Esophagus squamous epithelium (tissue), 5 donors: Measurements from ENCODE around the gene PAPSS2. TPM values are rescaled to one million over a fixed set of nuclear protein-coding genes. Genes with fewer than 3 reads are reported as not detected.

Experiments used
- DNase-seq: peaks from one replicate; lab custom pipeline; 2025; lab: John Stamatoyannopoulos, UW
- H3K27ac ChIP-seq, 4 donors: fragments of 200-600 bp; sonication (generic); one replicate each; pipeline ENCODE4 v1.5.1; 2016 to 2019; ENCODE audit warnings: mild to moderate bottlenecking in 1 of 4
- H3K27me3 ChIP-seq, 4 donors: fragments of 200-600 bp; sonication (generic); 1 replicate in 3 of 4; 2 replicates in 1 of 4; pipeline versions ENCODE4 v1.5.1 to v1.6.0; 2017 to 2021; ENCODE audit warnings: antibody characterized with exemption in 1 of 4
- H3K36me3 ChIP-seq, 3 donors: fragments of 200-600 bp; sonication (generic); one replicate each; pipeline ENCODE4 v1.5.1; 2016 to 2019
- H3K4me1 ChIP-seq, 3 donors: fragments of 200-600 bp; sonication (generic); one replicate each; pipeline ENCODE4 v1.5.1; 2017 to 2019
- H3K4me3 ChIP-seq, 4 donors: fragments of 200-600 bp; sonication (generic); 1 replicate in 3 of 4; 2 replicates in 1 of 4; pipeline ENCODE4 v1.5.1; 2016 to 2019; ENCODE audit warnings: mild to moderate bottlenecking in 2 of 4, moderate library complexity in 1 of 4
- H3K9me3 ChIP-seq, 3 donors: fragments of 200-600 bp; sonication (generic); one replicate each; pipeline ENCODE4 v1.5.1; 2016 to 2019
- CTCF ChIP-seq, 6 experiments: fragments of 450-650 bp in 4 of 6; fragments of 200-600 bp in 2 of 6; sonication (generic) in 2 of 6; IDR thresholded peaks; one replicate each; pipeline ENCODE4 v1.5.1; 2016 to 2019; ENCODE audit warnings: antibody characterized with exemption in 6 of 6, mild to moderate bottlenecking in 4 of 6, moderate library complexity in 4 of 6
- POLR2A ChIP-seq, 4 donors: fragments of 450-650 bp; IDR thresholded peaks; one replicate each; pipeline ENCODE4 v1.6.1; 2017; ENCODE audit warnings: antibody characterized with exemption in 4 of 4, mild to moderate bottlenecking in 4 of 4, moderate library complexity in 3 of 4
- WGBS, 2 donors: methylation state at CpG; one replicate each; pipeline ENCODE4 v1.1.5; 2018; 5-methylcytosine and 5-hydroxymethylcytosine counted together
- intact Hi-C: fragments of 100-400 bp; cut with DNase I; formaldehyde crosslinking; loops from one replicate; pipeline ENCODE4 v1.15.0; 2022
- total RNA-seq, 4 donors: library from RNA; depleted of rRNA; stranded (reverse); fragments of >200 nt; gene quantifications; one replicate each; pipeline ENCODE4 v1.1.0, GENCODE V29; 2016
- donor health status: DM: yes; HTN: yes; CAD: no.

The PAPSS2 gene
- total RNA-seq, 4 donors from 2014 or later: 1.8 to 13.3 (median 11.0) TPM

GRCh38 chr10:87752566-87752965, 92.9 kb downstream of the PAPSS2 start:
- H3K4me3 ChIP-seq: no peak overlapping the region
- 33 to 34% methylated on average over 2 of the region's 2 CpGs for WGBS, 2 donors
- peaks cover 0 to 34% (median 0%) of the 10 kb centered on the region in 3 donors for H3K36me3 ChIP-seq
- TF ChIP-seq POLR2A (IDR thresholded peaks at IDR 0.05): no peak
- no peak for TF ChIP-seq CTCF (IDR thresholded peaks at IDR 0.05)
- intact Hi-C loops: no loop called here
- DNase-seq: no peak
- no peaks in the 10 kb centered on the region for H3K27me3 ChIP-seq
- H3K9me3 ChIP-seq: no peaks in the 10 kb centered on the region
- H3K4me1 ChIP-seq: peaks cover 3 to 39% (median 7%) of the 10 kb centered on the region in 3 donors
- no peak overlapping the region for H3K27ac ChIP-seq

DNA sequence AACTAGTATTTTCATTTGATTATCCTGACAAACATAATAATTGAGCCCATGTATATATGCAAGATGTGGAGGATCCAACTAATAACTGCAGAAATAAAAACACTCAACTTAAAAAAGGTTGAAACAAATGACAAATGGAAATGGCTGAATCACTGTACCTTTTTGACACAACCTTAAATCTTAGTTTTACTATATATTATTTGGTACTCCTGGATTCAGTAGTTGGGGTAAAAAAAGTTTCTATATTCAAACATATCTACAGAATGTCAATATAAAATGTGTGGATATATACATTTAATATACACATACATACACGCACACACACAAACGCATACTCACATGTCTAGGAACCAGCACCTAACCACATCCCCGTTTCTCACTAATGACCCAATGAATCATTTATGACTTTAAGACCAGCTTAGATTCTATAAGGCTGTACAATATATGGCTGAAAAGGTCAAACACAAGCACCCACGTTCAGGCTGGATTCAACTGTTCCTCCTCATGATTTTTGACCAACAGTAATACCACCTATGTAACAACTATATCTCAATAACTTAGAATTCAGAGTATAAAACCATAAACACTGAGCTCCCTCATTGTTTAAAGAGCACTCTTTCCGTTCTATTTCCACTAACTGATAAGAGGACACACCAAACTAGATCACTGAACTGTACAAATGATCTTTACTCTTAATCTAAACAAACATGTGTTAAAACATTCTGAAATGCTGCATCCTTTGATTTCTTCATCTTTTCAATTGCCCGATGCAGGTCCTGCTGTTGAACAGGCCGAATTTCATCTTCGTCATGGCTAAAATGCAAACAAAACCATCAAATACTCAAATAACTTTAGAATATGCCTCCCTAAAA, 94.6 kb downstream of the PAPSS2 start:
- Histone ChIP-seq H3K36me3 (peaks cover 0 to 41% (median 0%) of the 10 kb centered on the region in 3 donors), H3K27ac (no peak overlapping the region), H3K27me3 (no peaks in the 10 kb centered on the region), H3K4me1 (peaks cover 3 to 32% (median 7%) of the 10 kb centered on the region in 3 donors), H3K9me3 (no peaks in the 10 kb centered on the region), H3K4me3 (no peak overlapping the region)
- no peak for TF ChIP-seq CTCF (IDR thresholded peaks at IDR 0.05)
- TF ChIP-seq POLR2A (IDR thresholded peaks at IDR 0.05): no peak
- DNase-seq: no peak
- intact Hi-C loops: no loop called here
- 84 to 93% methylated on average over 8 of the region's 8 CpGs for WGBS, 2 donors

DNA sequence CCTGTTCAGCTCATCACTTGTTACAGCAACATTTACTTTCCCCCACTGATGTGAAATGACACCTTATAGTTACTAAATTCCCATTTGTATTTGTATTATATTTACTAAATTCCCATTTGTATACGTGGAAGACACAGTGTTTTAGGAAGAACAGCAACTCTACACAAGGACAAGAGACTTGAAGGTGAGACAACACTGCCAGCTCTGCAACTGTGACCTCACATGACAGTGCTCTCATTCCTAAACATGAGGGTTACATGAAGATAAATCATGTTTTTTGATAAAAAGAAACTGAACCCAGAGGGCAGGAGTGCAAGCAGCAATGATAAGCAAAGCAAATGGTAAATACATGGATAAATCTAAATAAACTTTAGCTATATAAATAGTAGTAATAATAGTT, 98.0 kb downstream of the PAPSS2 start:
- intact Hi-C loops: no loop called here
- WGBS, 2 donors: 94 to 100% methylated on average over 1 of the region's 1 CpG
- Histone ChIP-seq H3K9me3 (no peaks in the 10 kb centered on the region), H3K27me3 (no peaks in the 10 kb centered on the region), H3K4me3 (no peak overlapping the region), H3K4me1 (peaks cover 0 to 7% (median 4%) of the 10 kb centered on the region in 3 donors), H3K27ac (no peak overlapping the region), H3K36me3 (peaks cover 0 to 51% (median 4%) of the 10 kb centered on the region in 3 donors)
- DNase-seq: no peak
- TF ChIP-seq POLR2A (IDR thresholded peaks at IDR 0.05) (no peak), CTCF (IDR thresholded peaks at IDR 0.05) (no peak)

- H3K27ac ChIP-seq: no peak overlapping the region
- TF ChIP-seq POLR2A (IDR thresholded peaks at IDR 0.05) (no peak), CTCF (IDR thresholded peaks at IDR 0.05) (no peak)
- intact Hi-C loops: no loop called here
- H3K4me3 ChIP-seq: no peak overlapping the region
- H3K27me3 ChIP-seq: no peaks in the 10 kb centered on the region
- DNase-seq: no peak
- H3K36me3 ChIP-seq: peaks cover 0 to 51% (median 4%) of the 10 kb centered on the region in 3 donors
- H3K9me3 ChIP-seq: no peaks in the 10 kb centered on the region
- H3K4me1 ChIP-seq: peaks cover 0 to 7% (median 0%) of the 10 kb centered on the region in 3 donors
Measured at GRCh38 chr10:87759551-87759950, 99.9 kb downstream of the PAPSS2 start.

GRCh38 chr10:87760195-87760905, 100.7 kb downstream of the PAPSS2 start:
- no peak for DNase-seq
- TF ChIP-seq POLR2A (IDR thresholded peaks at IDR 0.05): no peak
- no peak for TF ChIP-seq CTCF (IDR thresholded peaks at IDR 0.05)
- Histone ChIP-seq H3K27ac (no peak overlapping the region), H3K36me3 (peaks cover 0 to 49% (median 4%) of the 10 kb centered on the region in 3 donors), H3K4me3 (no peak overlapping the region), H3K9me3 (no peaks in the 10 kb centered on the region), H3K4me1 (peaks cover 0 to 7% (median 0%) of the 10 kb centered on the region in 3 donors), H3K27me3 (no peaks in the 10 kb centered on the region)
- 70 to 79% methylated on average over 5 to 6 of the region's 6 CpGs for WGBS, 2 donors
- intact Hi-C loops: no loop called here
